GM19193 (cell line): ENCODE results near the gene HMCN1.

Source experiments
- POLR2A ChIP-seq: IDR thresholded peaks from 4 replicates; pipeline ENCODE4 v1.6.1; 2011; ENCODE audit not compliant: insufficient read depth, insufficient read length; ENCODE audit errors: extremely low read depth

HMCN1 gene

DNA sequence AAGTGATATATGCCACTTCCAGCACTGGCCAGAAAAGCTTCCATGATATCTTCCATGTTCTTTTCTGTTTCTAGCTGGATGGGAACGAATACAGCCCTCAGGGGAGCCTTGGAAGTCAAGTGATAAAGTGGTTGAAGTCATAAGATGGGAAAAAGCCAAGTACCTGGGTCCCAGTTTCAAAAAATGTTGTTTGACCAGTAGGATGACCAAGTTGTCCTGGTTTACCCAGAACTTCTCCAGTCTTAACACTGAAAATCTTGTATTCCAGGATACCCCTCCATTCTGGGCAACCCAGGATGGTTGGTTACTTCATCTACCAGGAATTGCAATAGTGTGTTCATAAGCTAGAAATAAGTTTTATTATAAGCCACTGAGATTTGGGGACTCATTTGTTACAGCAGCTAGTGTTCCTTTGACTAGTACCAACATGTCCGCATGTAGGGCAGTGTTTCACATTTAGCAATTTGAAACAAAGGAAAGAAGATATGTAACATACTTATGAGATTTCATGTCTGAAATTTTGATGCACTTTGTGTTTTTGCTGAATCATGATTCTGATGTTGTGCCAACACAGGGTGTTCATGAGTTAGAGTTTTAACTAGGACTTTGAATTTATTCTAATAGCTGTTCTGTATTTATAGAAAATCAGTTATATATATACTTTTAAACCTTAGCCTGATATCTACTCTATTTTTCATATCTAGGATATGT lies 500.9 kb downstream of the HMCN1 start:
- no peak for TF ChIP-seq POLR2A

- TF ChIP-seq POLR2A: no peak
Observed at GRCh38 chr1:186235696-186236095, 501.5 kb downstream of the HMCN1 start.

DNA sequence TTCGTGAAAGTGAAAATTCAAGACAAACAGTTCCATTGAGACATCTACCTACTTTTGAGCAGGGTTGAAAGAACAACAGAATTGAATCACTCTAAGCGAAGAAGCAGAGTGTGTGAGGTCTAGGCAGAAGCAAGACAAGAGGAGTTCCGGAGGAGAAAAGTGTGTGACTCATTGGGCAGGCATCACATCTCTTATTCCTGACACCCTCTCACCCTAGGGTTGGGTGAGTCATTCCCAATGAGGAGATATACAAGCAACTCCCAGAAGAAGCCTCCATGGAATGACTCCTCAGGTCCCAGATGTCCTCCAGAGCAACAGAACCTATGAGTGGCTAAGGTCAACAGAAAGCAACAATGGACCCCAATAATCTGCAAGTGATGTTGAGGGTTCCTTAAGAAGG lies 502.7 kb downstream of the HMCN1 start:
- no peak for TF ChIP-seq POLR2A

- no peak for TF ChIP-seq POLR2A
Observed at GRCh38 chr1:186239171-186239570, 505.0 kb downstream of the HMCN1 start.

DNA sequence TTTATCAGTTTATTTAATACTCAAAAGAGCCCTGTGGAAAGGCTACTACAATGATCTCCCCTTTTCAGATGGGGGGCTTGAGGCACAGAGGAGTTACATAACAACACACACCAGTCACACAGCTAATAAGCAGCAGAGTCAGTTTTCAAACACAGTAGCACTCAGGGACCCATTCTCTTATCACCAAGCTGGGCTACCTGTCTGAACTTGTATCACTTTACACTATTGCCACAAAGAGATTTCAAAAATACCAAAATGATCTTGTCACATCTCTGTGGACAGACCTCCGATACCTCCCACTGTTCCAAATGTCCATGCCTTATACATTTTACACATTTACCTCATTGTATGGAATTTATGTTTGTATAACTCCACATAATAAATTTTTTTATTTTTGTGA lies 506.2 kb downstream of the HMCN1 start:
- no peak for TF ChIP-seq POLR2A
